ENCODE results near the gene MUSTN1.

Gene MUSTN1

DNA sequence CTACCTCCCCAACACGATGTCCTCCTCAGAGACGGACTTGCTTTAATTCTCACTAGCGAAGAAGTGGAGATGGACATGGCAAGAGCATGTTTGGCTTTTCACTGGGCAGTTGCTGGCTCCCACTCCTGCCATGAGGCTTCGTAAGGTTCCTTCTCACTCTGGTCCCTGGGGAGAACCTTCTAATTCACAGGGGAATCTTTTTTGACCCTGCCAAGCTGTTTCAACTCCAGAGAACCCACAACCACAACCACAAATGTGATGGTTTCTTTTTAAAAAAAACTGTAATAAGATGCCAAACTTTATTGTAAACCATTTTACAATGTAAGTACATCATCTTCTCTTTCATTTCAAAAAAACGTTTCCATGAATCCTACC is 1.6 kb upstream of the MUSTN1 start:
- no peak for TF ChIP-seq ZFX (IDR thresholded peaks at IDR 0.05; ENCODE audit: borderline replicate concordance)
- TF ChIP-seq, protein P1, sequence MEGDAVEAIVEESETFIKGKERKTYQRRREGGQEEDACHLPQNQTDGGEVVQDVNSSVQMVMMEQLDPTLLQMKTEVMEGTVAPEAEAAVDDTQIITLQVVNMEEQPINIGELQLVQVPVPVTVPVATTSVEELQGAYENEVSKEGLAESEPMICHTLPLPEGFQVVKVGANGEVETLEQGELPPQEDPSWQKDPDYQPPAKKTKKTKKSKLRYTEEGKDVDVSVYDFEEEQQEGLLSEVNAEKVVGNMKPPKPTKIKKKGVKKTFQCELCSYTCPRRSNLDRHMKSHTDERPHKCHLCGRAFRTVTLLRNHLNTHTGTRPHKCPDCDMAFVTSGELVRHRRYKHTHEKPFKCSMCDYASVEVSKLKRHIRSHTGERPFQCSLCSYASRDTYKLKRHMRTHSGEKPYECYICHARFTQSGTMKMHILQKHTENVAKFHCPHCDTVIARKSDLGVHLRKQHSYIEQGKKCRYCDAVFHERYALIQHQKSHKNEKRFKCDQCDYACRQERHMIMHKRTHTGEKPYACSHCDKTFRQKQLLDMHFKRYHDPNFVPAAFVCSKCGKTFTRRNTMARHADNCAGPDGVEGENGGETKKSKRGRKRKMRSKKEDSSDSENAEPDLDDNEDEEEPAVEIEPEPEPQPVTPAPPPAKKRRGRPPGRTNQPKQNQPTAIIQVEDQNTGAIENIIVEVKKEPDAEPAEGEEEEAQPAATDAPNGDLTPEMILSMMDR (IDR thresholded peaks at IDR 0.05) = no peak

DNA sequence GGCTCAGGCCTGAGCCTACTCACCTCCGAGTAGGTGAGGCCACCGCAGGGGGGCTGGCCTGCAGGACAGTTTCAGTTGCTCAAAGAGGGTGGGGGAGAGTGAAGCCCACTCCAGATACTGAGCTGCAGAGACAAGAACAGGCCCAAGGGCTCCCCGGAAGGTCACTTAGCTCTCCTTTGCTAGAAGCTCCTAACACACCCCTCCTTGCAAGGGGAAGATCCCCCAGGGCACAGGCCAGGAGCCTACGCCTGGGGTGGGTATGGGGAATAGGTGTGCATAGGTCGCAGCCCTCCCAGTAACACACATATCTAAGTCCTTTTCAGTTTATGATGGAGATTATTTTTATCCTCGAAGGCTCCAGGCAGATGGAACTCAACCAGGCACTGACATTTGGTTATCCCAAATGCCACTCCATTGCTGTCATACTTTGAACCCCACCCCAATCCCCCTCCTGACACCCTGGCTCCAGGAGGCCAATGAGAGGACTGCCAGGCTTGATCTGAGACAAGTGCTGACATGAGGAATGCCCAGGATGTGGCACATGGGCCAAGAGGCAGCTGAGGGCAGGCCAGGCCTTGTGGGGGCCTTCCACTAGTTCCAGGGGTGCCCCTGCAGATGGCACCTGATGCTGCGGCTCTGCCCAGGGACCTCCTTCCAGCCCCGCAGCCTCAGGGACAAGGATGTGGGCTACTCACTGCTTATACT is 1.1 kb upstream of the MUSTN1 start:
- TF ChIP-seq, protein P1 (IDR thresholded peaks at IDR 0.05) = no peak
- no peak for TF ChIP-seq ZFX (IDR thresholded peaks at IDR 0.05; ENCODE audit: borderline replicate concordance)
- H3K27ac ChIP-seq = no peak overlapping the region

More for the DNA sequence above, 1.6 kb upstream of the MUSTN1 start:
- H3K27ac ChIP-seq = no peak overlapping the region

DNA sequence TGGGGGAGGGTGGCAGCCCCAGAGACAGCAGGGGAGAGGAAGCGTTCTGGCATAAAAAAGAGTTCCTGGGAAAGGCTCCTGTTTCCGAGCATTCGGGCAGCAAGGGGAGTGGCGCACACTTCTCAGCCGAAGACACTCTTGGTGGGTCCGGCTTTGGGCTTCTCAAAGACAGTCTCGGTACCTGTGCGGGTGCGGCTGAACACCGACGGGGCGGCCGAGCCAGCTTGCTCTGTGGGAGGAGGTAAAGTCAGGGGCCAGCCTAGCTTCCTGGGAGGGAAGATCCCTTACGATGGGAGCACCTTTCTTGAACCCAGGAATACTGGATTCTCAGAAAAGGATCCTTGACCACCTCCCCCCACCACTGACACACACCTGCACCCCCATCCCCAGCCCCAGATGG is 1.6 kb downstream of the MUSTN1 start:
- no peak overlapping the region for H3K27ac ChIP-seq
- no peak for TF ChIP-seq ZFX (IDR thresholded peaks at IDR 0.05; ENCODE audit: borderline replicate concordance)
- TF ChIP-seq, protein P1 (IDR thresholded peaks at IDR 0.05) = no peak

DNA sequence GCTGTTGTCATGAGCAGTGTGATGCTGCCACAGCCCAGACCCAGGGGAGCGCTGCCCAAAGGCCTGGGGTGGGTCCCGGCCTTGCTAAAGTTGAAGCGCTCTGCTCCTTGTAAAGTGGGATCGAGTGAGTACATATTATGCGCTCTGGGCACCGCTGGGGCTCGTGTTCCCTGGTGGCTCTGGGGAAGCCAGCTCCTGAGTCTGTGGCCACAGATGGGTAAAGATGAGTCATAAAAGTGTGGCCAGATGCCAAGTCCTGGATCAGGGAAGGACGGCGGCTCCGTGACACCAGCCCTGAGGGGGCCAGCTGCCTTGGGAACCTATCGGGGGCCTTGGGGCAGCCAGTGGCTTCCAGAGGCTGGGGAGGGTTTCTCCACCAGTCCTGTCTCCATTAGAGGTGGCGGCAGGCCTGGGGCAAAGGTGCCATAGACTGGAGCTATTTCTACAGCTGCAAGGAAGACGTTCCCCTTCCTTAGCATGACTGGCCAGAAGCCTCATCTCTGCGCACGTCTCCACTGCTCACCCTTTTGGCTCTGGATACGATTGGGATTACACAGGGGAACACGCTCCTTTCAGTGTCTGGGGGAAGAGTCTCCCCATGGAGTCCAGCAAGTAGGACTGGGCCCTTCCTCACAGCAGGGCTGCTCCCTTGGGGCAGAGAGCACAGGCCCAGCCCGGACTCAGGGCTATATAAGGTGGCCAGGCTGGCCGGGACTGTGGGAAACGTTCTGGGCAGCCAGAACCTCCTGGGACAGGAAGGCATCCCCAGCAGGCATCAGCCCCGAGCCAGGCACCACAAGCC is 3.1 kb downstream of the MUSTN1 start:
- TF ChIP-seq ZFX (IDR thresholded peaks at IDR 0.05; ENCODE audit: borderline replicate concordance) = no peak
- TF ChIP-seq, protein P1 (IDR thresholded peaks at IDR 0.05) = no peak
- H3K27ac ChIP-seq = no peak overlapping the region

DNA sequence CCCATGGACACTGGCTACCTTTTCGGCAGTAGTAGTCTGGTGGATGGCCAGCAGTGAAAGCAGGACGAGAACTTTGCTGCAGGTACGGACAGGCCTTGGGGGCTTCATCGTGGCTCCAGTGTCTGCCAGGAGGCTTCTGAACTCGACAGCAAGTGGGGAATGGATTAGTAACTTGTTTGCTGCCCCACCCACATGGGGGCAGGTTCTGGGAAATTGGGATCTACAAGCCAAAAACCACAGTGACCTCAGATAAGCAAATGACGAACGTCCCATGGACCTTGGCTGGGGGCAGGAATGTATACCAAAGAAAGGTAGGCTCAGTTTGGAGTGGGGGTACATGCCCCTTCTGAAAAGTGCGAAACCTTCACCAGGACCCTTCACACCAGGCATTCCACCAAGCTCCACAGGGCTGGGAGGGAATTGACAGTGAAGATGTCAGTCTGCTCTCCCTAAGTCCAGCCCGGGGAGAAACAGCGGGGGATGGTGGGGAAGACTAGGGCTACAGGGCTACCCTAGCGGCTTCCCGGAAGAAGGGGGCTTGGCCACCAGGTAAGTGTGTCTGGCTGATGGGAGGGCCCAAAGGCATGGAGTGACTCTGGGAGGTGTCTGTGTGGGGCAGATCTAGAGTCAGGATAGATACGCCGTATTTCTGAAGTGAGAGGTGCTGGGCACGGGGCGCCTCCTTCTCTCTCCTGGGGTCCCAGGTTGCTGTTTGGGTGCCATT is 4.1 kb downstream of the MUSTN1 start, which contains the start of gene ITIH4:
TSS of gene ITIH4 (minus strand) at position 138 of the 724 bp plus-strand sequence. CDS start at position 108, 30 bp downstream.
- H3K27ac ChIP-seq = no peak within 1 kb of the TSS
- TF ChIP-seq, protein P1 (IDR thresholded peaks at IDR 0.05) = no peak
- no peak for TF ChIP-seq ZFX (IDR thresholded peaks at IDR 0.05; ENCODE audit: borderline replicate concordance)

DNA sequence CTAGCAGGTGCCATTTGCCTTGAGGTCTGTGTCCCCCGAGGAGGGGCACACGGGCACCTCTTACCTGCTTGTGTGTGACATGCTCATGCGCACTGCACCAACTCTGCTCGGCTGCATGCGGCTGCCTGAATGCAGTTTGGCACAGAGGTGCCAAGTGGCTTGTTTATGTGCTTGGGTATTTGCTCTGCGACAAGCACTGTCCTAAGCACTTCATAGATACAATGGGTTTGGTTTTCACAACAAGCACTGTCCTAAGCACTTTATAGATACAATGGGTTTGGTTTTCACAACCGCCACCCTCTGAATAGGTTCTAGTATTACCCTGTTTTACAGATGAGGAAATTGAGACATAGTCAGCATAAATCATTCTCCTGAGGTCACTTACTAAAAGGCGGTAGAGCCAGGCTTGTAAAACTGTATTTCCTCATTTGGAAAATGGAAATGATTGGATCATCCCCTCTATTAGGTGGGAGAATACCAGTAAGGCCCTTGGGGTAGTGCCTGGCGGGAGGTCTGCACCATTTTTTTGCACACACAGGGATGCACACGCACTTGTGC is 4.8 kb downstream of the MUSTN1 start:
- no peak overlapping the region for H3K27ac ChIP-seq
- TF ChIP-seq, protein P1 (IDR thresholded peaks at IDR 0.05) = no peak
- TF ChIP-seq ZFX (IDR thresholded peaks at IDR 0.05; ENCODE audit: borderline replicate concordance) = no peak
